ENCODE results near the gene MAP7.

GRCh38 chr6:136445063-136445462 lies 105.2 kb downstream of the MAP7 start:
- no peak for TF ChIP-seq CTCF (IDR thresholded peaks at IDR 0.05)
- TF ChIP-seq POLR2A (IDR thresholded peaks at IDR 0.05): no peak
